HEK293T (cell line): ENCODE results near the gene RABEPK.
"Not testable (repeated sequence)": the region's sequence is repeated elsewhere in the genome, so short reads cannot be mapped to it uniquely, and the experiment has no call there.

ENCODE experiments used
- CTCF ChIA-PET: fragments of 350-600 bp; formaldehyde crosslinking; extraction: SDS; loops from one replicate; lab custom pipeline; 2021; ENCODE audit warnings: antibody characterized with exemption, inconsistent platforms; lab: Yijun Ruan, JAX
- POLR2A ChIA-PET: fragments of 350-600 bp; formaldehyde crosslinking; extraction: SDS; loops from one replicate; lab custom pipeline; 2020; ENCODE audit warnings: antibody characterized with exemption, inconsistent platforms; lab: Yijun Ruan, JAX
- DNase-seq: peaks from one replicate; pipeline ENCODE4 v3.0.0; 2012; ENCODE audit warnings: mixed read lengths; ENCODE audit errors: extremely low spot score
- ARNT ChIP-seq: fragments of 450-650 bp; IDR thresholded peaks from 2 replicates; pipeline ENCODE4 v1.6.1; 2017; ENCODE audit warnings: mild to moderate bottlenecking
- BHLHE40 ChIP-seq: fragments of 450-650 bp; IDR thresholded peaks from 2 replicates; pipeline ENCODE4 v1.6.1; 2016; ENCODE audit warnings: mild to moderate bottlenecking, moderate library complexity, borderline replicate concordance
- CTBP1 ChIP-seq: fragments of 450-650 bp; IDR thresholded peaks from 2 replicates; pipeline ENCODE4 v1.6.1; 2016; ENCODE audit warnings: borderline replicate concordance
- ELF4 ChIP-seq: fragments of 450-650 bp; IDR thresholded peaks from 2 replicates; pipeline ENCODE4 v1.6.1; 2017; ENCODE audit warnings: antibody characterized with exemption
- FOXA1 ChIP-seq: fragments of 450-650 bp; IDR thresholded peaks from 2 replicates; pipeline ENCODE4 v1.6.1; 2016; ENCODE audit warnings: mild to moderate bottlenecking
- FOXK2 ChIP-seq: fragments of 450-650 bp; IDR thresholded peaks from 2 replicates; pipeline ENCODE4 v1.6.1; 2016; ENCODE audit warnings: mild to moderate bottlenecking
- FOXM1 ChIP-seq: fragments of 450-650 bp; IDR thresholded peaks from 2 replicates; pipeline ENCODE4 v1.6.1; 2017; ENCODE audit warnings: mild to moderate bottlenecking, borderline replicate concordance
- HDGF ChIP-seq: fragments of 450-650 bp; IDR thresholded peaks from 2 replicates; pipeline ENCODE4 v1.6.1; 2017; ENCODE audit warnings: antibody characterized with exemption, borderline replicate concordance
- L3MBTL2 ChIP-seq: fragments of 450-650 bp; conservative IDR thresholded peaks from 2 replicates; pipeline ENCODE4 v1.6.1; 2016; ENCODE audit warnings: mild to moderate bottlenecking
- LEF1 ChIP-seq: fragments of 450-650 bp; IDR thresholded peaks from 2 replicates; pipeline ENCODE4 v1.6.1; 2017; ENCODE audit warnings: mild to moderate bottlenecking, borderline replicate concordance
- NFRKB ChIP-seq: fragments of 450-650 bp; IDR thresholded peaks from 2 replicates; pipeline ENCODE4 v1.6.1; 2016; ENCODE audit warnings: mild to moderate bottlenecking, moderate library complexity
- SP1 ChIP-seq: fragments of 450-650 bp; IDR thresholded peaks from 2 replicates; pipeline ENCODE4 v1.6.1; 2017
- SUZ12 ChIP-seq: fragments of 450-650 bp; IDR thresholded peaks from 2 replicates; pipeline ENCODE4 v1.6.1; 2016; ENCODE audit warnings: mild to moderate bottlenecking
- TARDBP ChIP-seq: fragments of 450-650 bp; IDR thresholded peaks from 2 replicates; pipeline ENCODE4 v1.6.1; 2016
- ZNF384 ChIP-seq: fragments of 450-650 bp; IDR thresholded peaks from 2 replicates; pipeline ENCODE4 v1.6.1; 2016
- TF ChIP-seq, protein P1 (sequence below): fragments of 450-650 bp; IDR thresholded peaks from 2 replicates; pipeline ENCODE4 v1.6.1; 2016

The RABEPK gene

DNA sequence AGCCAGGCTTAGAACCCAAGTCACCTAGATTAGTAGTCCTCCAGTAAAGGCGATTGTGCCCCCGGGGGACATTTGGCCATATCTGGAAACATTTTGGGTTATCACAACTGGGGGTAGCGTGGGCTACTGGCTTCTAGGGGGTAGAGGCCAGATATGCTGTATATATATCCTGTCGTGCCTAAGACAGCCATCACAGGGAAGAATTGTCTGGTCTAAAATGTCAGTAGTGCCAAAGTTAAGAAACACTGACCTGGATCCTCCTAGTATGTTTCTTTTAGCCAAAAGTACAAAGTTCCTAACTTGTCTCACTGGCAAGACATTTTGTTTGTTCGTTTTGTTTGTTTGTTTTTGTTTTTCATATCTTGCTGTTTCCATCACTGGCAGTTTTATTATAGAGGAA, 13.8 kb downstream of the RABEPK start:
- no peak for DNase-seq
- TF ChIP-seq SP1 = no peak
- POLR2A ChIA-PET = no interaction called here
- CTCF ChIA-PET = no interaction called here

DNA sequence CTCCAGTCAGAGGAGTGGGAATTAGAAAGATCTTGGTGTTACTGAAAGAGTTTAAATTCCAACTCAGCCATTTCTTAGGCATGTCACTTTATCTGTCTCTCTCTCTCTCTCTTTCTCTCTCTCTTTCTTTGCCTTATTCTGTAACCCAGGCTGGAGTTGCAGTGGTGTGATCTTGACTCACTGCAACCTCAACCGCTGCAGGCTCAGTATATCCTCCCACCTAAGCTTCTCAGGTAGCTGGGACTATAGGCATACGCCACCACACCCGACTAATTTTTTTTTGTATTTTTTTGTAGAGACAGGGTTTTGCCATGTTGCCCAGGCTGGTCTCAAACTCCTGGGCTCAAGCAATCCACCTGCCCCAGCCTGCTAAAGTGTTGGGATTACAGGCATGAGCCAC, 18.3 kb downstream of the RABEPK start:
- ChIA-PET POLR2A (interaction anchor here (1.5 kb wide), 1 partner anchor 22 kb away, joined by 6 read pairs; the partner anchor contains the start of gene HSPA5), CTCF (no interaction called here)
- no peak for DNase-seq
- no peak for TF ChIP-seq CTBP1
- no peak for TF ChIP-seq ZNF384
- no peak for TF ChIP-seq HDGF
- no peak for TF ChIP-seq FOXA1
- TF ChIP-seq, protein P1, sequence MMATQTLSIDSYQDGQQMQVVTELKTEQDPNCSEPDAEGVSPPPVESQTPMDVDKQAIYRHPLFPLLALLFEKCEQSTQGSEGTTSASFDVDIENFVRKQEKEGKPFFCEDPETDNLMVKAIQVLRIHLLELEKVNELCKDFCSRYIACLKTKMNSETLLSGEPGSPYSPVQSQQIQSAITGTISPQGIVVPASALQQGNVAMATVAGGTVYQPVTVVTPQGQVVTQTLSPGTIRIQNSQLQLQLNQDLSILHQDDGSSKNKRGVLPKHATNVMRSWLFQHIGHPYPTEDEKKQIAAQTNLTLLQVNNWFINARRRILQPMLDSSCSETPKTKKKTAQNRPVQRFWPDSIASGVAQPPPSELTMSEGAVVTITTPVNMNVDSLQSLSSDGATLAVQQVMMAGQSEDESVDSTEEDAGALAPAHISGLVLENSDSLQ = no peak
- TF ChIP-seq LEF1 = no peak
- no peak for TF ChIP-seq FOXK2
- TF ChIP-seq SUZ12 = no peak
- no peak for TF ChIP-seq SP1
- no peak for TF ChIP-seq ARNT
- TF ChIP-seq FOXM1 = no peak
- no peak for TF ChIP-seq TARDBP
- no peak for TF ChIP-seq ELF4
- no peak for TF ChIP-seq NFRKB
- no peak for TF ChIP-seq BHLHE40
- TF ChIP-seq L3MBTL2 = no peak

DNA sequence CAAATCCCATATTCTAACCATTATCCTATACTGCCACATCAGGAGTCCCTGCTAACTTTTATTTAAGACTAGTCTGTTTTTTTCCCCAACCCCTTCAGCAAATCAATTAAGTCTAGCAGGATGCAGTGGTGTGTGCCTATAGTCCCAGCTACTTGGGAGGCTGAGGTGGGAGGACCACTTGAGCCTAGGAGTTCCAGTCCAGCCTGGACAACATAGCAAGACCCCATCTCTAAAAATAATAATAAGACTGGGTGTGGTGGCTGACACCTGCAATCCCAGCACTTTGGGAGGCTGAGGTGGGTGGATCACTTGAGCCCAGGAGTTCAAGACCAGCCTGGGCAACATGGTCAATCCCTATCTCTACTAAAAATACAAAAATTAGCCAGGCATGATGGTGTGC, 24.5 kb downstream of the RABEPK start:
- CTCF ChIA-PET, DNase-seq: not testable (repeated sequence)
- POLR2A ChIA-PET = interaction anchor here (1.3 kb wide), 1 partner anchor 16 kb away, joined by 4 read pairs; the partner anchor contains the start of gene HSPA5

DNA sequence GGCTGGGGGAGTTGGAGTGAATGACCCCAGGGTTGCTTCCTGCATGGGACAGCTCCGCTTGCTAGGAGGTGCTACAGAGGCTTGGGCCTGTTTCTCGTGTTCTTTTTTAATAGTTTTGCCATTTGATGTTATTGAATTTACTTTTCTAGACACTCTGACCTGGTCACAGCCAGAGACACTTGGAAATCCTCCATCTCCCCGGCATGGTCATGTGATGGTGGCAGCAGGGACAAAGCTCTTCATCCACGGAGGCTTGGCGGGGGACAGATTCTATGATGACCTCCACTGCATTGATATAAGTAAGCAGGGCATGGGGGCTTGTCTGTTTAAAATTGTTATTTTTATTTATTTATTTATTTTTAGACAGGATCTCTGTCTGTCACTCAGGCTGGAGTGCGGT, 27.4 kb downstream of the RABEPK start:
- ChIA-PET POLR2A (interaction anchor here (2.1 kb wide), 1 partner anchor 13 kb away, joined by 9 read pairs; the partner anchor contains the start of gene HSPA5), CTCF (no interaction called here)
- TF ChIP-seq LEF1 = no peak
- TF ChIP-seq NFRKB = no peak
- TF ChIP-seq TARDBP = no peak
- no peak for TF ChIP-seq FOXA1
- no peak for TF ChIP-seq FOXM1
- no peak for TF ChIP-seq BHLHE40
- no peak for TF ChIP-seq ZNF384
- no peak for TF ChIP-seq CTBP1
- TF ChIP-seq, protein P1 = no peak
- no peak for TF ChIP-seq FOXK2
- no peak for TF ChIP-seq L3MBTL2
- TF ChIP-seq ARNT = no peak
- TF ChIP-seq SUZ12 = no peak
- no peak for TF ChIP-seq HDGF
- no peak for TF ChIP-seq SP1
- no peak for TF ChIP-seq ELF4
- DNase-seq = no peak

DNA sequence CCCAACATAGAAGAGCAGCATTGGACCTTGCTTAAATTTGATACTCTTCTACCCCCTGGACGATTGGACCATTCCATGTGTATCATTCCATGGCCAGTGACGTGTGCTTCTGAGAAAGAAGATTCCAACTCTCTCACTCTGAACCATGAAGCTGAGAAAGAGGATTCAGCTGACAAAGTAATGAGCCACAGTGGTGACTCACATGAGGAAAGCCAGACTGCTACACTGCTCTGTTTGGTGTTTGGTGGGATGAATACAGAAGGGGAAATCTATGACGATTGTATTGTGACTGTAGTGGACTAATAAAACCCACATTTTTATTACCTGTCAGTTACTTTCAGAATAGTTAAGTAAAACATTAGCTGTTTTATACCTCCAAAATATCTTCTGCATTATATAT, 33.3 kb downstream of the RABEPK start:
- DNase-seq = no peak
- ChIA-PET POLR2A (no interaction called here), CTCF (no interaction called here)
- TF ChIP-seq FOXA1 (no peak), SUZ12 (no peak), TARDBP (no peak), FOXK2 (no peak), ARNT (no peak), L3MBTL2 (no peak), CTBP1 (no peak), SP1 (no peak), NFRKB (no peak)

DNA sequence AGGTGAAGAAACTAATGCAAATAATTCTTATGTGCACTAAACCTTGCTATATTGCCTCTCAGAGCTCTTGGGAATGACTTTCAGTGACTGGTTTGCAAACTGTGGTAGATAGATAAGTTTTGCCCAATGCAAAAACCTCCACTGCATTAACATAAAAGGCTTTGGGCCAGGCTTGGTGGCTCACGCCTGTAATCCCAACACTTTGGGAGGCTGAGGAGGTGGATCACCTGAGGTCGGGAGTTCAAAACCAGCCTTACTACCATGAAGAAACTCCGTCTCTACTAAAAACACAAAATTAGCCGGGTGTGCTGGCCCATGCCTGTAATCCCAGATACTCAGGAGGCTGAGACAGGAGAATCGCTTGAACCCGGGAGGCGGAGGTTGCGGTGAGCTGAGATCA, 33.8 kb downstream of the RABEPK start:
- CTCF ChIA-PET, DNase-seq, POLR2A ChIA-PET: not testable (repeated sequence)

DNA sequence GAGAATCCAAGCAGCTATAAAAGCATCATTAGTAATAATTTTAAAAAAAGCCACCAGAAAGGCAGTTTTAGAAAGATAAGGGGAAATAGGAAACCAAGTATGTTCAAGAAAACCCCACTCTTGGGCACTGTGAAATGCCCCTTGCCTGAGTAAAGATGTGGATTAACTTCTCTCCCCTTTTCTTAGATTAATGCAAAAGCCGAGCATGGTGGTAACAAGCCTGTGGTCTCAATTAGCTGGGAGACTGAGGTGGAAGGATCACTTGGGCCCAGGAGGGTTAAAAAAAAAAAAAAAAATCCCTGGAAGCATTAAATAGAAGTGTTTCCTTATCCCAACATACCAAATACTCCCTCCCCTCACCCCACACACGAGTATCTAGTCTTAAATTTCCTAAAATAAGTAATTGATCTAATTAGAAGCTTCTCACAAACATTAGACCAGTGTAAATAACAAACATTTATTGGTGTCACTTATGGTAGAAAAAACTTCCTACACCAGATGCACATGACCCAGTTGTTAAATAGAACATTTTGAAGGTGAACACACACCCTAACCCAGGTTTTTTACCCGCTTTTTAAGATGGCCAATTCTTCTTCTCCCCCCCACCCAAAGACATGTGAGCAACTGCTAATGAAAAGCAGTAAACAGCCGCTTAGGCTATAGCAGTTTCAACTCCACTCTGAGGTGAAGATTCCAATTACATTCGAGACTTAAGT, 35.6 kb downstream of the RABEPK start:
- ChIA-PET CTCF (no interaction called here), POLR2A (no interaction called here)
- no peak for DNase-seq
- TF ChIP-seq, protein P1 = no peak
- no peak for TF ChIP-seq BHLHE40
- TF ChIP-seq SP1 = no peak
- no peak for TF ChIP-seq ARNT
- no peak for TF ChIP-seq L3MBTL2
- no peak for TF ChIP-seq LEF1
- TF ChIP-seq ELF4 = no peak

DNA sequence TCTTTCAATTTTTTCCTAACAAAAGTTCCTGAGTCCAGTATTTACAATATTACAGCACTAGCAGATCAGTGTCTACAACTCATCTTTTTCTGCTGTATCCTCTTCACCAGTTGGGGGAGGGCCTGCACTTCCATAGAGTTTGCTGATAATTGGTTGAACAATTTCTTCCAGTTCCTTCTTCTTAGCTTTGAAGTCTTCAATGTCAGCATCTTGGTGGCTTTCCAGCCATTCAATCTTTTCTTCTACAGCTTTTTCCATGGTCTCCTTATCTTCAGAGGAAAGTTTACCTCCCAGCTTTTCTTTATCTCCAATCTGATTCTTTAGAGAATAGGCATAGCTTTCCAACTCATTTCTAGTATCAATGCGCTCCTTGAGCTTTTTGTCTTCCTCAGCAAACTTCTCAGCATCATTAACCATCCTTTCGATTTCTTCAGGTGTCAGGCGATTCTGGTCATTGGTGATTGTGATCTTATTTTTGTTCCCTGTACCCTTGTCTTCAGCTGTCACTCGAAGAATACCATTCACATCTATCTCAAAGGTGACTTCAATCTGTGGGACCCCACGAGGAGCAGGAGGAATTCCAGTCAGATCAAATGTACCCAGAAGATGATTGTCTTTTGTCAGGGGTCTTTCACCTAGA, 36.3 kb downstream of the RABEPK start:
- CTCF ChIA-PET, DNase-seq, POLR2A ChIA-PET: not testable (repeated sequence)
